Mesendoderm (in vitro differentiated cells): Measurements from ENCODE around the gene CTSL.

Experiments
- DNase-seq: peaks from one replicate; pipeline ENCODE4 v3.0.0; 2013
- H2AK5ac ChIP-seq: 2 replicates; pipeline ENCODE4 v1.6.1; 2013; ENCODE audit warnings: low read length, inconsistent platforms
- H2BK120ac ChIP-seq: 2 replicates; pipeline ENCODE4 v1.6.1; 2013; ENCODE audit warnings: low read depth, mild to moderate bottlenecking, low read length, moderate library complexity, mixed read lengths
- H2BK15ac ChIP-seq: replicated peaks from 2 replicates; pipeline ENCODE4 v1.6.1; 2013; ENCODE audit warnings: low read depth, mild to moderate bottlenecking, moderate library complexity
- H2BK5ac ChIP-seq: 2 replicates; pipeline ENCODE4 v1.6.1; 2013; ENCODE audit warnings: low read length, inconsistent platforms
- H3K18ac ChIP-seq: 2 replicates; pipeline ENCODE4 v1.6.1; 2013; ENCODE audit warnings: mild to moderate bottlenecking, low read length, mixed read lengths
- H3K23ac ChIP-seq: one replicate; pipeline ENCODE4 v1.6.1; 2013; ENCODE audit warnings: low read length
- H3K27ac ChIP-seq: 2 replicates; pipeline ENCODE4 v1.5.1; 2013; ENCODE audit warnings: low read depth, mild to moderate bottlenecking, inconsistent platforms, low read length, moderate library complexity
- H3K27me3 ChIP-seq: 2 replicates; pipeline ENCODE4 v1.6.1; 2013; ENCODE audit warnings: low read length, control low read depth, mild to moderate bottlenecking, inconsistent platforms; ENCODE audit not compliant: insufficient read depth, poor library complexity
- H3K36me3 ChIP-seq: 2 replicates; pipeline ENCODE4 v1.6.1; 2013; ENCODE audit warnings: low read length, inconsistent platforms; ENCODE audit not compliant: control insufficient read depth, insufficient read depth
- H3K4ac ChIP-seq: one replicate; pipeline ENCODE4 v1.6.1; 2013; ENCODE audit warnings: low read depth, mild to moderate bottlenecking, low read length, moderate library complexity
- H3K4me1 ChIP-seq: 2 replicates; pipeline ENCODE4 v1.6.1; 2013; ENCODE audit warnings: low read depth, low read length, inconsistent platforms; ENCODE audit not compliant: control insufficient read depth
- H3K4me2 ChIP-seq: 2 replicates; pipeline ENCODE4 v1.6.1; 2013; ENCODE audit warnings: low read length
- H3K4me3 ChIP-seq: 2 replicates; pipeline ENCODE4 v1.5.1; 2013; ENCODE audit warnings: mild to moderate bottlenecking, low read length
- H3K56ac ChIP-seq: one replicate; pipeline ENCODE4 v1.6.1; 2013; ENCODE audit warnings: low read length
- H3K79me1 ChIP-seq: 2 replicates; pipeline ENCODE4 v1.6.1; 2013; ENCODE audit warnings: low read length, inconsistent platforms
- H3K79me2 ChIP-seq: 2 replicates; pipeline ENCODE4 v1.6.1; 2013; ENCODE audit warnings: mild to moderate bottlenecking, low read length; ENCODE audit not compliant: control insufficient read depth, insufficient read depth
- H3K9ac ChIP-seq: 2 replicates; pipeline ENCODE4 v1.6.1; 2013; ENCODE audit warnings: low read length, inconsistent platforms
- H4K5ac ChIP-seq: one replicate; pipeline ENCODE4 v1.6.1; 2013; ENCODE audit warnings: low read length
- H4K8ac ChIP-seq: one replicate; pipeline ENCODE4 v1.6.1; 2013; ENCODE audit warnings: low read depth, mild to moderate bottlenecking, control low read depth, low read length, moderate library complexity
- WGBS: extraction: QIAGEN DNeasy Blood & Tissue Kit; methylation state at CpG from one replicate; pipeline ENCODE4 v1.1.7; 2013; ENCODE audit warnings: low lambda C conversion rate, missing lambda C conversion rate; ENCODE audit not compliant: insufficient coverage; ENCODE audit errors: extremely low coverage; 5-methylcytosine and 5-hydroxymethylcytosine counted together

The CTSL gene

GRCh38 chr9:87776481-87777379 lies 50.8 kb downstream of the CTSL start:
- no peak overlapping the region for H3K9ac ChIP-seq
- no peak overlapping the region for H2BK5ac ChIP-seq
- no peak overlapping the region for H3K4me3 ChIP-seq
- no peak overlapping the region for H3K56ac ChIP-seq
- H4K5ac ChIP-seq = no peak overlapping the region
- no peak overlapping the region for H2BK15ac ChIP-seq
- no peak overlapping the region for H3K18ac ChIP-seq
- no peak for DNase-seq
- no CpG with 5 or more reads among the region's 8 CpGs for WGBS
- no peaks in the 10 kb centered on the region for H3K79me1 ChIP-seq
- no peak overlapping the region for H3K4ac ChIP-seq
- H2BK120ac ChIP-seq = no peak overlapping the region
- H3K4me1 ChIP-seq = no peaks in the 10 kb centered on the region
- no peak overlapping the region for H2AK5ac ChIP-seq
- no peak overlapping the region for H3K4me2 ChIP-seq
- no peak overlapping the region for H4K8ac ChIP-seq
- no peak overlapping the region for H3K23ac ChIP-seq
- no peaks in the 10 kb centered on the region for H3K36me3 ChIP-seq
- no peaks in the 10 kb centered on the region for H3K27me3 ChIP-seq
- H3K27ac ChIP-seq = no peak overlapping the region
- H3K79me2 ChIP-seq = no peaks in the 10 kb centered on the region

DNA sequence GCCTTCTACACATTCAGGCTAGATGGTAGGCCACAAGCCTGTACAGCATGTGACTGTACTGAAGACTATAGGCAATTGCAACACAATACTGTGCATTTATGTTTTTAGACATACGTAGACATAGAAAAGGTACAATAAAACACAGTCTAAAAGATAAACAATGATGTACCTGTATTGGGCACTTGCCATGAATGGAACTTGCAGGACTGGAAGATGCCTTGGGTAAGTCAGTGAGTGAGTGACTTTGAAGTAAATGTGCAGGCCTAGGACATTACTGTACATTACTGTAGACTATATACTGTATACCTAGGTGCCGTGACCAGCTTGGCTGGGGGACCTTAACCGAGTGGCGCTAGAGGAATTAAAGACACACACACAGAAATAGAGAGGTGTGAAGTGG lies 53.1 kb downstream of the CTSL start:
- H2AK5ac ChIP-seq = no peak overlapping the region
- H3K18ac ChIP-seq = no peak overlapping the region
- no peaks in the 10 kb centered on the region for H3K4me1 ChIP-seq
- no peak overlapping the region for H3K4me3 ChIP-seq
- no peak overlapping the region for H3K4ac ChIP-seq
- no peak overlapping the region for H3K27ac ChIP-seq
- WGBS = no CpG with 5 or more reads among the region's 4 CpGs
- H2BK120ac ChIP-seq = no peak overlapping the region
- H4K5ac ChIP-seq = no peak overlapping the region
- no peak overlapping the region for H4K8ac ChIP-seq
- no peak overlapping the region for H3K9ac ChIP-seq
- no peak overlapping the region for H2BK15ac ChIP-seq
- H2BK5ac ChIP-seq = no peak overlapping the region
- no peaks in the 10 kb centered on the region for H3K36me3 ChIP-seq
- no peaks in the 10 kb centered on the region for H3K79me2 ChIP-seq
- H3K27me3 ChIP-seq = no peaks in the 10 kb centered on the region
- H3K56ac ChIP-seq = no peak overlapping the region
- no peak overlapping the region for H3K4me2 ChIP-seq
- no peak for DNase-seq
- no peaks in the 10 kb centered on the region for H3K79me1 ChIP-seq
- H3K23ac ChIP-seq = no peak overlapping the region
